GM12891 (cell line): ENCODE results near the gene WNK4.

Source experiments
- POLR2A ChIP-seq: IDR thresholded peaks from 2 replicates; pipeline ENCODE4 v1.6.1; 2011; ENCODE audit warnings: low read depth, low read length, control low read depth
- POLR2AphosphoS5 ChIP-seq: IDR thresholded peaks from 2 replicates; pipeline ENCODE4 v1.6.1; 2011; ENCODE audit warnings: low read depth, low read length, control low read depth
- SPI1 ChIP-seq: IDR thresholded peaks from 2 replicates; pipeline ENCODE4 v1.6.1; 2011; ENCODE audit warnings: low read depth, low read length, control low read depth
- TAF1 ChIP-seq: IDR thresholded peaks from 2 replicates; pipeline ENCODE4 v1.6.1; 2011; ENCODE audit warnings: low read depth, low read length, control low read depth

GRCh38 chr17:42783791-42784138 is 3.4 kb downstream of the WNK4 start:
- TF ChIP-seq POLR2AphosphoS5 (no peak), POLR2A (no peak), TAF1 (no peak), SPI1 (no peak)
